Activated CD8-positive, alpha-beta T cell treated with anti-CD3 and anti-CD28 coated beads, Interleukin-2, amount 10 ng/mL, durations not matched to agents 7 days and 5 days (primary cell): ENCODE measurements around the gene NRG4. TPM values are rescaled to one million over a fixed set of nuclear protein-coding genes. Genes with fewer than 3 reads are reported as not detected.
A peak's percentile ranks its signal among the peaks of the same experiment; 100 is the strongest.

Source experiments
- ATAC-seq: fragments of 150-1000 bp; cut with Tn5 transposase; one replicate; pipeline ENCODE4 v1.10.0; 2021; ENCODE audit warnings: moderate library complexity
- CTCF ChIA-PET: fragments of 350-600 bp; sonication (Branson Sonifier 250); formaldehyde crosslinking; loops from one replicate; lab custom pipeline; 2021; ENCODE audit warnings: antibody characterized with exemption; lab: Charles Lee
- POLR2A ChIA-PET: fragments of 350-600 bp; sonication (Branson Sonifier 250); formaldehyde crosslinking; loops from one replicate; lab custom pipeline; 2021; ENCODE audit warnings: antibody characterized with exemption; lab: Charles Lee
- DNase-seq: peaks from one replicate; pipeline ENCODE4 v3.0.0-alpha.2; 2020
- H3K27ac Mint-ChIP-seq: one replicate; pipeline ENCODE4 v1.8.0; 2021; ENCODE audit warnings: mild to moderate bottlenecking, mixed read lengths
- H3K27me3 Mint-ChIP-seq: one replicate; pipeline ENCODE4 v1.8.0; 2021; ENCODE audit warnings: low read depth, mixed read lengths
- H3K36me3 Mint-ChIP-seq: one replicate; pipeline ENCODE4 v1.8.0; 2021; ENCODE audit warnings: low read depth, mixed read lengths
- H3K4me1 Mint-ChIP-seq: one replicate; pipeline ENCODE4 v1.8.0; 2021; ENCODE audit warnings: low read depth, mixed read lengths
- H3K4me3 Mint-ChIP-seq: one replicate; pipeline ENCODE4 v1.8.0; 2021; ENCODE audit warnings: mild to moderate bottlenecking, mixed read lengths
- H3K9me3 Mint-ChIP-seq: one replicate; pipeline ENCODE4 v1.8.0; 2022; ENCODE audit warnings: mixed read lengths; ENCODE audit not compliant: insufficient read depth
- total RNA-seq, 2 experiments: library from RNA; stranded (reverse); gene quantifications; one replicate each; pipeline ENCODE4 v1.2.3, GENCODE V29; 2021

The NRG4 gene
- total RNA-seq, 2 experiments from 2014 or later, result not detected

DNA sequence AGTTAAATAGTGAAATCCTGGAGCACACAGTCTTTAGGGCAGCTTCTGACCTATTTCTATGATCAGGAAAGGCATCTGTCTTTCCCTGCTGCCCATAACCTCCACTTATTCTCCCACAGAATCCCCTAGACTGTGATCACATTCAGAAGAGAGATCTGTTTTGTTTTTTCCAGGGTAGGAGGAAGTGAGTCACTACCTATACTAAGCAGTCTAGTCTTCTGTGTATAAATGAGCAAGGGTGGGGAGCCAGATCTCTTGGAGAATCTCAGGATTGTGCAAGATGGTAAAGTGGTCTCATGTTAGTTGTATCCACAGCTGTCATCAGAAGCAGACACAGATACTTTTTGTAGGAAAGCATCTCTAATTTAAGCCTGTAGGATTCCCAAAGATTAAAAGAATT, 120.3 kb downstream of the NRG4 start:
- H3K36me3 Mint-ChIP-seq, result peaks cover 27% of the 10 kb centered on the region
- POLR2A ChIA-PET, result no interaction called here
- H3K4me1 Mint-ChIP-seq, result peaks cover 11% of the 10 kb centered on the region
- H3K9me3 Mint-ChIP-seq, result no peaks in the 10 kb centered on the region
- DNase-seq (no peak), ATAC-seq (peak; percentile 39)
- no peak overlapping the region for H3K4me3 Mint-ChIP-seq
- CTCF ChIA-PET, result interaction anchor here (1.2 kb wide), 1 partner anchor 16 kb away, joined by 4 read pairs; no protein-coding TSS in a partner anchor
- no peak overlapping the region for H3K27ac Mint-ChIP-seq
- no peaks in the 10 kb centered on the region for H3K27me3 Mint-ChIP-seq

Other genes with a start within 250 kb of the NRG4 start
- 10 to 100 TPM; 27.9 to 28.2 TPM for gene UBE2Q2, start 169.0 kb downstream of the NRG4 start, total RNA-seq
- 10 to 100 TPM; 41.4 to 43.4 TPM for gene FBXO22, start 108.5 kb downstream of the NRG4 start, total RNA-seq
- not detected for gene TMEM266, start 47.6 kb upstream of the NRG4 start, total RNA-seq